CD14-positive monocyte (primary cell): ENCODE data around the gene ZDHHC8. TPM values are rescaled to one million over a fixed set of nuclear protein-coding genes. Genes with fewer than 3 reads are reported as not detected.
A peak's percentile ranks its signal among the peaks of the same experiment; 100 is the strongest.

Source experiments
- DNase-seq, 3 donors: peaks; one replicate each; pipeline ENCODE4 v3.0.0-alpha.2; 2011 to 2022
- H2AFZ ChIP-seq: 2 replicates; pipeline ENCODE4 v1.6.0; 2012; ENCODE audit warnings: mild to moderate bottlenecking, low read depth, low read length, inconsistent platforms; ENCODE audit not compliant: insufficient read depth, poor library complexity, severe bottlenecking
- H3K27ac ChIP-seq, 2 donors: 1 replicate in 1 of 2; 2 replicates in 1 of 2; pipeline ENCODE4 v1.5.1; 2012 to 2013; ENCODE audit warnings: low read length in 2 of 2, control low read depth in 1 of 2, inconsistent platforms in 1 of 2, low read depth in 1 of 2, mild to moderate bottlenecking in 1 of 2
- H3K27me3 ChIP-seq, 2 donors: one replicate each; pipeline versions ENCODE4 v1.6.0 to v1.6.1; 2011 to 2013; ENCODE audit warnings: low read length in 2 of 2; ENCODE audit not compliant: control insufficient read depth in 2 of 2, insufficient read depth in 2 of 2
- H3K36me3 ChIP-seq, 2 donors: replicated peaks in 1 of 2; 1 replicate in 1 of 2; 2 replicates in 1 of 2; pipeline versions ENCODE4 v1.5.1 to v1.6.1; 2012 to 2013; ENCODE audit warnings: low read length in 2 of 2, control low read depth in 1 of 2, inconsistent platforms in 1 of 2, mild to moderate bottlenecking in 1 of 2; ENCODE audit not compliant: insufficient read depth in 2 of 2, control insufficient read depth in 1 of 2
- H3K4me1 ChIP-seq, 2 donors: 1 replicate in 1 of 2; 2 replicates in 1 of 2; pipeline versions ENCODE4 v1.5.1 to v1.6.1; 2012 to 2013; ENCODE audit warnings: low read length in 2 of 2, control low read depth in 1 of 2, inconsistent platforms in 1 of 2, mild to moderate bottlenecking in 1 of 2, moderate library complexity in 1 of 2; ENCODE audit not compliant: insufficient read depth in 2 of 2, control insufficient read depth in 1 of 2
- H3K4me2 ChIP-seq: replicated peaks from 2 replicates; pipeline ENCODE3; 2012; ENCODE audit warnings: low read length, moderate library complexity, mild to moderate bottlenecking; ENCODE audit not compliant: poor library complexity, severe bottlenecking; ENCODE audit errors: extremely low read depth
- H3K4me3 ChIP-seq, 3 experiments: fragments of 200-600 bp in 1 of 3; sonication (generic) in 1 of 3; replicated peaks in 1 of 3; 1 replicate in 2 of 3; 2 replicates in 1 of 3; pipeline ENCODE4 v1.5.1; 2011 to 2013; ENCODE audit warnings: low read length in 3 of 3, mild to moderate bottlenecking in 3 of 3, control low read depth in 2 of 3, low read depth in 2 of 3, inconsistent platforms in 1 of 3, moderate library complexity in 1 of 3
- H3K79me2 ChIP-seq: 2 replicates; pipeline ENCODE4 v1.6.0; 2012; ENCODE audit warnings: mild to moderate bottlenecking, control low read depth, inconsistent platforms, low read length, moderate library complexity; ENCODE audit not compliant: insufficient read depth
- H3K9ac ChIP-seq: 2 replicates; pipeline ENCODE4 v1.6.0; 2017; ENCODE audit warnings: low read length, mild to moderate bottlenecking; ENCODE audit not compliant: insufficient read depth, poor library complexity, severe bottlenecking
- H3K9me3 ChIP-seq, 2 donors: replicated peaks in 1 of 2; 1 replicate in 1 of 2; 2 replicates in 1 of 2; pipeline versions ENCODE4 v1.5.1 to v1.6.1; 2012 to 2013; ENCODE audit warnings: low read length in 2 of 2, control low read depth in 1 of 2; ENCODE audit not compliant: control insufficient read depth in 1 of 2, insufficient read depth in 1 of 2
- H4K20me1 ChIP-seq: 2 replicates; pipeline ENCODE4 v1.6.0; 2012; ENCODE audit warnings: mild to moderate bottlenecking, low read length, control low read depth, moderate library complexity; ENCODE audit not compliant: insufficient read depth
- H3K27ac Mint-ChIP-seq, 7 donors: one replicate each; pipeline ENCODE4 v1.8.0; 2020; ENCODE audit warnings: mild to moderate bottlenecking in 7 of 7, mixed read lengths in 7 of 7, moderate library complexity in 6 of 7, inconsistent platforms in 2 of 7
- H3K27me3 Mint-ChIP-seq, 3 donors: one replicate each; pipeline ENCODE4 v1.8.0; 2021 to 2022; ENCODE audit warnings: low read depth in 3 of 3, mild to moderate bottlenecking in 3 of 3, mixed read lengths in 3 of 3, moderate library complexity in 3 of 3, inconsistent platforms in 1 of 3
- H3K36me3 Mint-ChIP-seq, 2 donors: one replicate each; pipeline ENCODE4 v1.8.0; 2020; ENCODE audit warnings: mixed read lengths in 2 of 2, inconsistent platforms in 1 of 2, mild to moderate bottlenecking in 1 of 2
- H3K4me1 Mint-ChIP-seq: one replicate; pipeline ENCODE4 v1.8.0; 2020; ENCODE audit warnings: mild to moderate bottlenecking, mixed read lengths
- H3K4me3 Mint-ChIP-seq, 2 donors: one replicate each; pipeline ENCODE4 v1.8.0; 2020; ENCODE audit warnings: mild to moderate bottlenecking in 2 of 2, mixed read lengths in 2 of 2, moderate library complexity in 1 of 2
- H3K9me3 Mint-ChIP-seq, 7 donors: one replicate each; pipeline ENCODE4 v1.8.0; 2020 to 2022; ENCODE audit warnings: mixed read lengths in 7 of 7, mild to moderate bottlenecking in 6 of 7, moderate library complexity in 6 of 7, inconsistent platforms in 2 of 7
- WGBS: methylation state at CpG from one replicate; pipeline ENCODE4 v1.1.5; 2013; ENCODE audit warnings: missing lambda C conversion rate; ENCODE audit not compliant: insufficient coverage; 5-methylcytosine and 5-hydroxymethylcytosine counted together
- intact Hi-C, 2 donors: fragments of 100-400 bp; cut with micrococcal nuclease; formaldehyde crosslinking; loops; one replicate each; pipeline versions ENCODE4 v1.15.0 to v1.15.1; 2023
- polyA plus RNA-seq, 3 donors: library from polyadenylated mRNA; depleted of rRNA in 1 of 3; unstranded in 2 of 3; stranded (reverse) in 1 of 3; fragments of 300-500 nt in 2 of 3; fragments of >200 nt in 1 of 3; fragmentation: Illumina TruSeq in 2 of 3; gene quantifications; 1 replicate in 2 of 3; 2 replicates in 1 of 3; pipeline ENCODE4 v1.2.3, GENCODE V29; 2012 to 2021
- TF ChIP-seq, protein P1 (sequence below): fragments of 200-600 bp; IDR thresholded peaks from one replicate; pipeline ENCODE4 v1.8.0; 2022; ENCODE audit warnings: antibody characterized with exemption, mild to moderate bottlenecking

Gene ZDHHC8
- polyA plus RNA-seq, 3 donors, result 0.73 to 76.3 (median 1.1) TPM

DNA sequence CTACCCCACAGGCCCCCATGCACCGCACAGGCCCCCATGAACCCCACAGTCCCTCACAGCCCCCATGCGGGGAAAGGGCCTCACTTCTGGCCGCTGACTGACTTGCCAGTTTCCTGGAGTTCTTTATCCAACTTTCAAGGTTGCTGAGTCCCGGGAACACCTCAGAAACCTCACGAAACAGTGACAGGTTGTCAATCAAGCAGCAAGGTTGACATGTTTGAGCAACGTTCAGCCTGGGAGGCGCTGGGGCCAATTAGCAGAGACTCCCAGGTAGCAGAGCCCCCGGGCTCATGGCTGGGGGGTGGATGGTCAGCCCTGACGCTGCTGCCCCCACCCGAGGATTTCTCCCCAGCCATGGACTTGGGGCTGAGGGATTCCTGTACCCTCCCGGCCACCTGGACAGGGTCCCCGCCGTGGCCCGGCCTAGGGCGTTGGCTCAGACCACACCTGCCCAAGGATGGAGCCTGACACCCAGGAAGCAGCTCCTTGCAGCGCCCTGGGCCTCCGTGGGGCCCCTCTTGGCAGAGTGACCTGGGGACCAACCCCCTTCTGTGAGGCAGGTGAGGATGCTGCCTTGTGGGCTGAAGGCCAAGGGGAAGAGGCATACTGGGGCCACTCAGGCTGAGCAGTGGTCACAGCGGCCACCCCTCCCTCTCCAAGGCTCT is 53.0 kb downstream of the ZDHHC8 start:
- no peaks in the 10 kb centered on the region for H3K4me1 ChIP-seq
- no peaks in the 10 kb centered on the region for H3K9me3 ChIP-seq
- no peaks in the 10 kb centered on the region for H4K20me1 ChIP-seq
- no peak overlapping the region for H3K4me3 Mint-ChIP-seq
- H3K4me2 ChIP-seq, result no peak overlapping the region
- no peak overlapping the region for H3K27ac ChIP-seq
- TF ChIP-seq, protein P1, sequence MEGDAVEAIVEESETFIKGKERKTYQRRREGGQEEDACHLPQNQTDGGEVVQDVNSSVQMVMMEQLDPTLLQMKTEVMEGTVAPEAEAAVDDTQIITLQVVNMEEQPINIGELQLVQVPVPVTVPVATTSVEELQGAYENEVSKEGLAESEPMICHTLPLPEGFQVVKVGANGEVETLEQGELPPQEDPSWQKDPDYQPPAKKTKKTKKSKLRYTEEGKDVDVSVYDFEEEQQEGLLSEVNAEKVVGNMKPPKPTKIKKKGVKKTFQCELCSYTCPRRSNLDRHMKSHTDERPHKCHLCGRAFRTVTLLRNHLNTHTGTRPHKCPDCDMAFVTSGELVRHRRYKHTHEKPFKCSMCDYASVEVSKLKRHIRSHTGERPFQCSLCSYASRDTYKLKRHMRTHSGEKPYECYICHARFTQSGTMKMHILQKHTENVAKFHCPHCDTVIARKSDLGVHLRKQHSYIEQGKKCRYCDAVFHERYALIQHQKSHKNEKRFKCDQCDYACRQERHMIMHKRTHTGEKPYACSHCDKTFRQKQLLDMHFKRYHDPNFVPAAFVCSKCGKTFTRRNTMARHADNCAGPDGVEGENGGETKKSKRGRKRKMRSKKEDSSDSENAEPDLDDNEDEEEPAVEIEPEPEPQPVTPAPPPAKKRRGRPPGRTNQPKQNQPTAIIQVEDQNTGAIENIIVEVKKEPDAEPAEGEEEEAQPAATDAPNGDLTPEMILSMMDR, result no peak
- H3K4me1 Mint-ChIP-seq, result no peaks in the 10 kb centered on the region
- peaks cover 0 to 5% (median 2%) of the 10 kb centered on the region in 3 donors for H3K27me3 Mint-ChIP-seq
- peak overlapping the region in 1 of 7 donors; percentile 80 for H3K27ac Mint-ChIP-seq
- 89% methylated on average over 15 of the region's 18 CpGs for WGBS
- no peaks in the 10 kb centered on the region for H3K36me3 ChIP-seq
- no peak for DNase-seq
- H2AFZ ChIP-seq, result no peak overlapping the region
- no peaks in the 10 kb centered on the region for H3K36me3 Mint-ChIP-seq
- H3K79me2 ChIP-seq, result no peaks in the 10 kb centered on the region
- H3K27me3 ChIP-seq, result no peaks in the 10 kb centered on the region
- no peak overlapping the region for H3K9ac ChIP-seq
- intact Hi-C loops, result no loop called here
- no peak overlapping the region for H3K4me3 ChIP-seq
- H3K9me3 Mint-ChIP-seq, result no peaks in the 10 kb centered on the region

DNA sequence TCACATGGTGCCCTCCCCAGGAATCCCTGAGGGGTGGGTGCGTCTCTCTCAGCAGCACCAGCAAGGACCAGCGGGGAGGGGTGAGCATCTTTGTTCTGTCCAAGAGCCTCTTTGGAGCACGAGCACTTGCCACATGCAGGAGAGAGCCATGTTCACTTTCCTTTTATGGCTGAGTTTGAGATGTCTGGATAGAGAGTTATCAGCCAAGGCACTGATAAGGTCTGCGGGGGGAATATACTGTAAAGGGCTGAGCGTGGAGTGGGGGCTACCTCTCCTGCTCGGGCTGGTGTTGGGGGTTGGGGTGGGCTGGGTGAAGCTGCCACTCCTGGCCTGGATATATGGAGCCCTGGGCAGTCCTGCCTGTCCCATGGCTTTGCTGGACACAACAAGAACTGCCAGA is 54.1 kb downstream of the ZDHHC8 start:
- no peak overlapping the region for H3K4me3 Mint-ChIP-seq
- Histone ChIP-seq H3K27me3 (no peaks in the 10 kb centered on the region), H3K4me3 (no peak overlapping the region), H2AFZ (no peak overlapping the region), H3K79me2 (no peaks in the 10 kb centered on the region), H3K4me2 (no peak overlapping the region), H3K36me3 (no peaks in the 10 kb centered on the region), H3K9ac (no peak overlapping the region), H3K9me3 (no peaks in the 10 kb centered on the region), H3K27ac (no peak overlapping the region), H3K4me1 (no peaks in the 10 kb centered on the region), H4K20me1 (no peaks in the 10 kb centered on the region)
- intact Hi-C loops, result no loop called here
- TF ChIP-seq, protein P1, result no peak
- H3K27me3 Mint-ChIP-seq, result peaks cover 0 to 5% (median 2%) of the 10 kb centered on the region in 3 donors
- no peaks in the 10 kb centered on the region for H3K4me1 Mint-ChIP-seq
- 92% methylated on average over 5 of the region's 6 CpGs for WGBS
- H3K36me3 Mint-ChIP-seq, result no peaks in the 10 kb centered on the region
- H3K27ac Mint-ChIP-seq, result no peak overlapping the region
- no peaks in the 10 kb centered on the region for H3K9me3 Mint-ChIP-seq
- no peak for DNase-seq
